Fibroblast of skin of right quadriceps (primary cell): Measurements from ENCODE around the gene SASH3.
"Not testable (repeated sequence)": the region's sequence is repeated elsewhere in the genome, so short reads cannot be mapped to it uniquely, and the experiment has no call there.

Experiments used
- DNase-seq: peaks from one replicate; pipeline ENCODE4 v3.0.0-alpha.2; 2013

SASH3 gene

DNA sequence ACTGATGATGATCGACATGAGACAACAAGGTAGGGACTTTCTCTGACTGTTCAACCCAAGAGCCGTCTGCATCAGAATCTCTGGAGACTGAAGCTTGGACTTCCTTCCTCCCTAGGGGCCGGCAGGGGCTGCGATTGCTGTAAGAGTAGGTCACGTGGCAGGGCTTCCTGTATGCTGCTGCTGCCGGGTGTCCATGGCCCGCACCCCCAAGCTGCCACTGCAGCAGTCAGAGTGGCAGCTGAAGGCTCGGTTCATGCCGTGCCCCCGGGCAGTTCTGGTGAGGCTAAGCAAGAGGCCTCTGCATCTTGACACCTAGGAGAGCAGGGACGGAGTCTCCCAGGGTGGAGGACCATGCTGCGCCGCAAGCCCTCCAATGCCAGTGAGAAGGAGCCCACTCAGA lies at the start of gene SASH3:
Gene SASH3 (plus strand): TSS at position 203 of the 400 bp plus-strand sequence. CDS start 149 bp downstream, at position 352.
- DNase-seq, result no peak

DNA sequence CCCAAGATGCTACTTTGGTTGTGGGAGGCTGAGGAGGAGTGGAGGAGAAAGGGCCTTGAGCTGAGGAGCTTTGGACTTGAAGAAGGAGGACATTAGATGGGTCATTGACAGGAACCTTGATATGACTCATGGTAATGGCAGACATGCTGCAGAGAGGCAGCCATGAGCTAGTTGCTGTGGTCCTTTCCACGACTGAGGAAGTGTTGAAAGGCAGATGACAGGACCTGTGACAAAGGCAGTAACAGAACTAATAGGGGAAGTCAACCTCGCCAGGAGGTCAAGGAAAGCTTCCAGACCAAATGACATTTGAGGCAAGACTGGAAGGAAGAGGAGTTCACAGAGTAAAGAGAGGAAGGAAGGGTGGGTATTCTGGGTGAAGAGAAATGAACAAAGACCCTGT lies 48.5 kb upstream of the SASH3 start:
- DNase-seq, result no peak

DNA sequence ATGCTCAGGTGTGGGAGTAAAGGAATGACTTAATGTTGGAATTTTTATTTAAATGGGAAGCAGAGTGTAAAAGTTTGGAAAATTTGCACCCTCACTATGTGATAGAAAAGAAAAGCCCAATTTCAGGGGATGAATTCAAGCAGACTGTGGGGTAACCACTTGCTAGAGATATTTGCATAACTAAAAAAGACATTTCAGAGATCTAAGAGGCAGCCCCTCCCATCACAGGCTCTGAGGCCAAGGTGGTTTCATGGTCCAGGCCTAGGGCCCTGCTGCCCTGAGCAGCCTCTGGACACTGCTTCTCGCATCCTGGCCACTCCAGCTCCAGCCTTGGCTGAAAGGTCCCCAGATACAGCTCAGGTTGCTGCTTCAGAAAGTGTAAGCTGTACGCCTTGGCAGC lies 46.9 kb upstream of the SASH3 start:
- no peak for DNase-seq

DNA sequence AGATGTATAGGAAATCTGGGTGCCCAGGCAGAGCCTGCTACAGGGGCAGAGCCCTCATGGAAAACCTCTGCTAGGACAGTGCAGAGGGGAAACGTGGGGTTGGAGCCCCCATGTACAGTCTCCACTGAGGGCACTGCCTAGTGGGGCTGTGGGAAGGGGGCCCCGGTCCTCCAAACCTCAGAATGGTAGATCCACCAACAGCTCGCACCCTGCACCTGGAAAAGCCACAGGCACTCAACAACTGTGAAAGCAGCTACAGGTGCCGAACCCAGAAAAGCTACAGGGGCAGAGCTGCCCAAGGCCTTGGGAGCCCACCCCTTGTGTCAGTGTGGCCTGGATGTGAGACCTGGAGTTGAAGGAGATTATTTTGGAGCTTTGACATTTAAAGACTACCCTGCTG lies 46.4 kb upstream of the SASH3 start:
- DNase-seq, result no peak

DNA sequence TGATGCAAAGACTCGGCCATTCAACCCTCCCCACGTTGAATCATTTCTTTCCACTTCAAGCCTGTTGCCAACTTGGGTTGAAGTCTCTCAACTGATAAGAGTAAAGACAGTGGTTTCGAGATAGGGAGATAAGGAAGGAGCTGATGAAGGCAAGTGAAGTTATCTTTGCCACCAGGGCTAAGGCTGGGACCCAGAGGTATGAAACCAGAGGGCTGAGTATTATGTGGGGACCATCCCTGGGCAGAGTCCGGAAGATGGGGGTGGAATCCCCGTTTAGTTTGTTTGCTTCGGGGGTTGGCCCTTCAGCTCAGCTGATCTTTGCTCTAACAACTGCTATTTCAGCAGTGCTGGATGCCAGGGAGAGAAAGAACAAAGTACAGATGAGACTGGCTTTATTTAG lies 43.3 kb upstream of the SASH3 start:
- no peak for DNase-seq

DNA sequence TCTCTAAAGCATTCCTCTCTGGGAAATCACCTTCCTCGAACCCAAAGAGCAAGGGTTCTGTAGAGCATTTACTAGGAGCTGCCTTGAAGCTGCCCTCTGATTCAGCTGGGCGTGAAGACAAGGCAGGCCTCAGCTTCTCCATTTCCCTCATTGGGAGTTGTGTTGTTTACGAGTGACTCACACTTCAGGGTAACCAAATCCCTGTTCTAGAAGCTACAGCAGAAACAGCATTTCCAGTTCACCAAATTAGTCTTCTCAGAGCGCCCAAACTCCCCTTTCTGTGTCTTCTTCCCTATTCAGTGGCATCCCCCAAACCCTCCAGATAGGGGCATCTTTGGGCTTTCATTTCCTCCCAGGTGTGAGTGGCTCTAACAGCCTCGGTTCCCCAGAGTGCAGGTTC lies 41.8 kb upstream of the SASH3 start:
- peak; percentile 50 for DNase-seq

DNA sequence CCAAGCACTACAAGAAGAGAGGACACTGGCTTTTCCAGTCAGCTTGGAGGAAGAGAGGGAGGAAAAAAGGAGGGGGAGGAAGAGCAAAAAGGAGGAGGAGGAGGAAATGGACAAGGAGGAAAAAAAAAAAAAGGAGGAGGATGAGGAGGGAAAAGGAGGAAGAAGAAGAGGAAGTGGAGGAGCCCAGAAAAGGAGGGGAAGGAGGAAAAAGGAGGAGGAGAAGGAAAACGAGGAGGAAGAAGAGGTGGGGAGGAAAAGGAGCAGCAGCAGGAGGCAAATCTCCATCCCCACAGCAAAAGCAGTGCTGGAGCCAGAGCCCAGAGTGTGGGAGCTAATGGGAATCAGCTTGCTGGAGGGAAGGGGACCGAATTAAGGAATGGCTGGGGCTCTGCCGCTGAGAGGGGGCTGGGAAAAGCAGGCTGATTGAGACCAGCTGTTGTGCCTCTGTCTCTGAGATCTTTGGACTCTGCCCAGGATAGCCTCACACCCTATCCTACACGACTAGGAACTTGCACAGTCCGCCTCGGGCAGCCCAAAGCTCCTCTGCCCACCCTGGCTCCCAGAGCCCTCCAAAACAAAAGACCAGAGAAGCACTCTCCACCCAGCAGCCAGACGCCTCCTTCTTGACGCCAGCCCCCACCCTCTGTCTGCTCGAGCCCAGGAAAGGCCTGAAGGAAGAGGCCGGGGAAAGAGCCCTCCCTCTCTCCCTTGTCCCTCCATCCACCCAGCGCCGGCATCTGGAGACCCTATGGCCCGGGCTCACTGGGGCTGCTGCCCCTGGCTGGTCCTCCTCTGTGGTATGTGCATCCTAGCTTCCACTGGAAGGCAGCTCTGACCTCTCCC lies 41.1 kb upstream of the SASH3 start, which contains the start of gene XPNPEP2:
Gene XPNPEP2 (plus strand): TSS at position 514 of the 843 bp plus-strand sequence. CDS start 235 bp downstream, at position 749.
- peak; percentile 73 for DNase-seq

DNA sequence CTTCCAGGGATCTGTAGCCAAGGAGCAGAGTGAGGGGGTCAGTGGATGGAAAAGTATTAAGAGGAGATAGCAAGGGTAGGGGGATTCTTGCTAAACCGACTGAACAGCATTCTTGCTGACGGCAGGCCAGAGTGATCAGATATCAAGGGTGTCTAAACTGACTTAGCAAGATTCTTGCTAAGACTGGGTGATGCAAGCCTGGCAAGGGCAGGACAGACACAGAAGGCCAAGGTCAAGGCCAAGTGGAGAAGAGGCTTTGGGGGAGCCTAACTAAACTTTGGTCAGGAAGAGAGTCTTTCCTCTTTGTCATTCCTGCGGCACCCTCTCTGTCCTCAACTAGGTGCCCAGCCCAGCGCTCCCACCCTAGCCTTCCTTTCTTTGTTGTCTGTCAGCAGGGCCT lies 40.2 kb upstream of the SASH3 start:
- no peak for DNase-seq

DNA sequence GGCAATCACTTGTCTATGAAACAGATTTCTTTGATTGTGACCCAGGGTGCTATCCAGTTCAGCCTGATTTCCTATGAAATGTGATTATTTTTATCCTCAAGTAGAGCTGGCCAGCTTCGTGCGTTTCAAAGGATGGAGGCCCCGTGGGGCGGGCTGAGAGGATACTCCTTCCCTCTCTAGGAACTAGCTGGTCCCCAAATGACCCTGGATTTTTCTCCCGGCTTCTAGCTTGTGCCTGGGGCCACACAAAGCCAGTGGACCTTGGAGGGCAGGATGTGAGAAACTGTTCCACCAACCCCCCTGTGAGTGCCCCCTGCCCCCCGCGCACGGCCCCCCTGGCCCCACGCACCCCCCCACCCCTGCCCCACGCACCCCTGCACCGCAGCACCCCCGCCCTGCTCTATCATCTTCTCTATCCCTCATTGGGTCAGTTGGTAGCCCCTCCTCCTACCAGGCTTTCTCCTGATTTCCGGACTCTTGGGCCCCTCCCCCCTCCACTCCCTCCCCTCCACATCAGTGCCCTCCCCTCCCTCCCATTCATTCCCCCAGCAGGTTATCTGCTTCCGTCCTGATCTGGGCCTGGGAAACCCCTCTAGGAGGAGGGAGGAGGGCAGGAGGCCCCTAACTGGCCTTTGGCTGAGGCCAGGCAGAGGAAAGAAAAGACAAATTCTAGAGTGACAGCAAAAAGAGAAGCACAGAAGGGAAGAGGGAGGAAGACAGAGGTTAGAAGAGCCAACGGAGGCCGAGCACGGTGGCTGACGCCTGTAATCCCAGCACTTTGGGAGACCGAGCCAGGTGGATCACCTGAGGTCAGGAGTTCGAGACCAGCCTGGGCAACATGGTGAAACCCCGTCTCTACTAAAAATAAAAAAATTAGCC lies 37.6 kb upstream of the SASH3 start:
- no peak for DNase-seq

DNA sequence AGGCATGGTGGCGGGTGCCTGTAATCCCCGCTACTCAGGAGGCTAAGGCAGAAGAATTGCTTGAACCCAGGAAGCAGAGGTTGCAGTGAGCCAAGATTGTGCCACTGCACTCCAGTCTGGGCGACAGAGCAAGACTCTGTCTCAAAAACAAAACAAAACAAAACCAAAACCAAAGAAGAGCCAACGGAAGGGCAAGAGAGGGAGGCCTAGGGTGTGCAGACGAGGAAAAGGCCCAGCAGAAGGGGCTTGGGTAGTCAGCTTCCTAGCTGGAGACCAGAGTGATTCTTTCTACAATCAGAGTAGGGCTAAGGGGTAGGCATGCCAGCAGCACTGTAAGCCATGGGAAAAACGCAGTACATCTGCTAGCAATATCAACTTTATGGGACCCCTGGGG lies 37.0 kb upstream of the SASH3 start:
- not testable (repeated sequence) for DNase-seq

DNA sequence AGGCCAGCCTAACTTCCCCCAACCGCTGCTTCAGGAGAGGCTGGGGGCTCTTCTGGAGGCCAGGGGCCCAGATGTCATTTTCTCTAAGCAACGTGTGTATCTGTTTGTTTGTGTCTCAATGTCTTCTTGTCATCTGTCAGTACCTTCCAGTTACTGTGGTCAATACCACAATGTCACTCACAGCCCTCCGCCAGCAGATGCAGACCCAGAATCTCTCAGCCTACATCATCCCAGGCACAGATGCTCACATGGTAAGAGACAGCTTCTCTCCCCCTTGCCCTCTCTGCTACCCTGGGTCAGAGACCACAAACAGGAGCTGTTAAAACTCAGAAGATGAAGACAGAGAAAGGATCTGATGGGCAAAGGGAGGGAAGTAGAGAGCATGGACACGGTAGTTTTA lies 35.9 kb upstream of the SASH3 start:
- no peak for DNase-seq

DNA sequence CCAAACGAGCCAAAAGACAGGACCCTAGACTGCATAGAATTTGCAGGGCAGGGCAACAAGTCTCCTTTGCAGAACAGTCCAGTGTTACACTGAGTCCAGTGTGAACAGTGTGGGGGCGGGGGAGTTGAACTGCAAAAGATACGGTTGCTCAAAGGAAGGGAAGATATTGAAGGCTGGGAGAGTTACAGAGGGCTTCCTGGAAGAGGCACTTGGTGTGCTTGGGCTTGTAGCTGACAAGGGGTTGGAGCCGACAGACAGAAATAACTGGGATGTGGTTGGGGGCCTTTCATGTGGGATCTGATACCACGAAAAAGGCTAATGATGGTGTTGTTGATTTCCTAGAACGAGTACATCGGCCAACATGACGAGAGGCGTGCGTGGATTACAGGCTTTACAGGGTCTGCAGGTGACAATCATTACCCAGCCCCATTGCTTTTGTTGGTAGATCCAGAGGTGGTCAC lies 34.9 kb upstream of the SASH3 start:
- no peak for DNase-seq

DNA sequence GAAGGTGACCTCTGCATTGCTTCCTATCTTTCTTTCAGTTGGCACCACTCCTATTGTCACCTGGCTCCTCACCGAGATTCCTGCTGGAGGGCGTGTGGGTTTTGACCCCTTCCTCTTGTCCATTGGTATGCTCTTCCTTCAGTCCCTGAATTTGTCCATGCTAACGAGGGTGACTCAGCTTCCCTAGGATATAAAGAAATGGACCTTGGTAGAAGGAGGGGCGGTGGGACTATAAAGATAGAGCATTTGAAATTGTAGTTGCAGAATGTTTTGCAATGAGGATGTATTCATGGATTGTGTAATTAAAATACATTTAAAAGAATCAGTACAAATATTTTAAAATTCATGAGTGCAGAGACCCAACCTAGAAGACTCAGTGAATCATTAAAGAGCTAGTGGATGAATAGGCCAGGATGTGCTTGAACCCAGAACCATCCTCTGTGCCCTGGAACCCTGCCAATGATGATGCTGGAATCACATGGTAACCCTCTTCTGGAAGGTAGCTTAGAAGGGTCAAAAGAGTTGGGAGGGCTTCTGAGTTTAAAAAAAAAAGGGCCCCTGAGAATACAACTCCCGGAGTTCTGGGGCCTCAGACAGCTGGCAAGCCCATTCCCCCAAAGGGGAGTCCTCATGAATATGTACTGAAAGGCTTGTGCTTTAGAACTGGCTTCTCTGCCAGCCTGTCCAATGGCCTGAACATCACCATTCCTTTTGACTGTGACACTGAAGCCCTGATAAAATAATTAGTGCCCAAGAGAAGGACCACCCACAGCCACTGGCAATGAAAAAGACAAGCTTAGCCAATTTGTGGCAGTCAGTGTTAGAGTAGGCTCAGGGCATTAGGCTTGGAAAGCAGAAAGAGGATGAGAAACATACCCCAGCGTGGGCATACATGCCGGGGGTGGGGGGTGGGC lies 32.9 kb upstream of the SASH3 start:
- no peak for DNase-seq

DNA sequence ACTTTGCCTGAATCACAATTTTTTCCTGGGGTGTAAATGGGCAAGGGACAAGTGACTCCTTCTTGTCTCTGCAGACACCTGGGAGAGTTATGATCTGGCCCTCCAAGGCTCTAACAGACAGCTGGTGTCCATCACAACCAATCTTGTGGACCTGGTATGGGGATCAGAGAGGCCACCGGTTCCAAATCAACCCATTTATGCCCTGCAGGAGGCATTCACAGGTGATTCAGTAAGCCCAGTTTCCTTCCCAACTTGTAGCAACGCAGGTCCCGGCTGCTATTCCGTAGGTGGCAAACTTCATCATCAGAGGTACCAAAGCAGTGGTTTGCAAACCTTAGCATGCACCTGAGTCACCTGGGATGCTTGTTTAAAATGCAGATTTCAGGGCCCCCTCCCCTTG lies 32.2 kb upstream of the SASH3 start:
- no peak for DNase-seq

DNA sequence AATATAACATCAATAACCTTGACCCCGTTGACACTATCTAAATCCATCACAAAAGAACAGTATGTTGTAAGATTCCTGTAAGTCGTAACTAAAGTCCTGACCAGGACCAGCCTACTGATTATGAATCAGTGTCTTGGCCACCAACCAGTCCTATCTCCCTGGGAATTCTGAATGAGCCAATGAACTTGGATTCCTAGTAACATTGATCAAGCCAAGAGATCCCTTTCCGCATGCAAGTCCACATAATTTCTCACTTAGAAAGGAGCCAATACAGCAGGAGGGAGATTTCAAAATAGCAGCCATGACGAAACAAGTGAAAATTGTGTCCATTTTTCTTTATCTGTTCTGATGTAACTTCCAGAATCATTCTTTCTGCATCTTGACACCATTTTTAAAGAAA lies 31.4 kb upstream of the SASH3 start:
- DNase-seq, result peak; percentile 69

DNA sequence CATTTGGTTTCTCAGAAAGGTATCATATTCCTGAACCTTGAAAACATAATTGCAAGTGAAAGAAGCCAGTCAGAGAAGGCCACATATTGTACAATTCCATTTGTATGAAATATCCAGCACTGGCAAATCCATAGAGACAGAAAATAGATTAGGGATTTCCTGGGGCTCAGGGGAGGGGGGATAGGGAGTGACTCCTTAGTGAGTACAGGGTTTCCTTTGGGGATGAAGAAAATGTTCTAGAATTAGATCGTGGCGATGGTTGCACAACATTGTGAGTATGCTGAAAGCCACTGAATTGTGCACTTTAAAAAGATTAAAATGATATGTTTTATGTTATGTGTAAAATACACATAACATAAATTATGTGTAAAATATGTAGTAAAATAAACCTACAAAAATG lies 30.7 kb upstream of the SASH3 start:
- peak; percentile 31 for DNase-seq

DNA sequence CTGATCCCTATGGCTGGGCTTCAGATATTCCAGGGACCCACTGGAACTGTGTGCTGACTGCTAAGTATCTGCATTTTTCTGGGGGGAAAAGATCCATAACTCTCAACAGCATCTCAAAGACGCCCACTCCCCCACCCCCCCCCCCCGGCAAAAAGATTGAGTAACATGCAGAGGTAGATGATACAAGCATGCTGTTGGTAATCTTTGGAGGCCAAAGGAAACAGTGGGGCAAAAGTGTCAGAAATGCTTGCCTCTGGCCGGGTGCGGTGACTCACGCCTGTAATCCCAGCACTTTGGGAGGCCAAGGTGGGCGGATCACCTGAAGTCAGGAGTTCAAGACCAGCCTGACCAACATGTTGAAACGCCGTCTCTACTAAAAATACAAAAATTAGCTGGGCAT lies 28.8 kb upstream of the SASH3 start:
- DNase-seq, result no peak

DNA sequence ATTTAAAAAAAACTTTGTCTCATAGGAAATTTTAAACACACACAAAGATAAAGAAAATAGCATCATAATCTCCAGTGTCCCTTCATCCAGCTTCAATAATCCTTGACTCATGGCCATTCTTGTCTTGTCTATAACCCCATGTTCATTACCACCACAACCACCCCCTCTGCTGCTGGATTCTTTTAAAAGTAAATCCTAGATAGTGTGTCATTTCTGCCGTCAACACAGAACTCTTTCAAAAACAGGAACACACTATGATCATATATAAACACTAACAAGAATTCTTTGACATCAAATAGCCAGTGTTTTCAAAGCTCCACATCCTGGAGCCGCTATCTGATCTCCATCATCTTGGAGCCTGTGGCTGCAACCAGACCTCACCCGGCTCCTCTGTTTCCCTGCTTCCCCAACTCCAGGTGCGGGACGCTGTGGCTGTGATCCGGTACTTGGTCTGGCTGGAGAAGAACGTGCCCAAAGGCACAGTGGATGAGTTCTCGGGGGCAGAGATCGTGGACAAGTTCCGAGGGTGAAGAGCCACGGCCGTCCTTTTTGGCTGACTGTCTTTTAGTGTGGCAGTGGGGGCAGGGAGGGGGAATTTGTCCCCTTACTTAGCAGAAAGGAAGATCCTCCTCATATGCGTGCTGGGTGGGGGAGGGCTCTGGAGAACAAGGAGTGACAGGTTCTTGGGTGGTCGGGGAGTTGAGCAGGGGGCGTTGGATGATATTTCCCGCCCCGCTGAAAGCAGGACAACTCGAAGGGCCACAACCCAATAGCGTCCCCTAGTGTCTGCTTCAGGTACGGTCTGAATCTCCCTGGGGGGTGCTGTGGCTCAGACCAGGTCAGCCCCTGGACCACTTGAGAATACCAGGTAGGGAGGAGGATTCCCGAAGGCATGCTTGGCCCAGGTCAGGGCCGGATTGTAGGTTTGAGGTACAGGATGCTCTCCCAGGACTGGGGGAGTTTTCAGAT lies 25.4 kb upstream of the SASH3 start:
- no peak for DNase-seq

DNA sequence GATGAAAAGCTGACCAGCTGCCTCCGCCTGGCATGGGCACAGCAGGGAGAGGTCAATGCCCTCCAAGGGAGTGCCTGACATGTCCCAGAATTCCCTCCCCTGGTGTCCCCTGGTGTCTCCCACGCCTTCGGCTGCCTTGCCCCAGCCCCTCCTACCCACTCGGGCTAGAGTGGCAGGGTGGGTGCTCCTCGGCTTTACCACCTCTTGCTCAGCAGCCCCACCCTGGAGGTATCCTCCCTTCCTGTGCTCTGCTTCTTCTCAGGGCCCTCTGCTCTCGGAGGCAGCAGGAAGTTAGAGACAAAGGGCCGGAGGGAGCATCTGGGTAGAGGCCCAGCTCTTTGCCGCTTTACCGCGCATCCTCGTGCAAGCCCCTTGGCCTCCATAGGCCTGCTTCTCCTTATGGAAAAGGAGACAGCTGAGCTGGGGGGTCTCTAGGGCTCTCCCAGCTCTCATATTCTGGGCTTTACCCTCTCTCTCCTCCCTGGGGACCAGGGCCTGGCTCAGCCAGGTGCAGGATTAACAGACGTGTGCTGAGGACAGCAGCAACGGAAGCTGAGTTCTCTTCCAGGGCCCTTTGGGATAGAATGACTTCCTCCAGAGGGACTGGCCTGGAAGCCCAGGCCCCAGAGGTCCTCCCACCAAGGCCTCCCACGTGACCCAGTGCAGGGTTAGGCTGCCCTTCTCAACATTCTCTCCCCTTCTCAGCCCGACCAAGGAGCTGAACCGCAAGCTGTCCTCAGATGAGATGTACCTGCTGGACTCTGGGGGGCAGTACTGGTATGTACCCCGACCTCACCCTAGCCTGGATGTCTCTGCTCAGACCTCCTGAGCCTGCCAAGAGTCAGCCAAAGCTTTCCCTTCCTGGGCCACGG lies 23.7 kb upstream of the SASH3 start:
- no peak for DNase-seq

DNA sequence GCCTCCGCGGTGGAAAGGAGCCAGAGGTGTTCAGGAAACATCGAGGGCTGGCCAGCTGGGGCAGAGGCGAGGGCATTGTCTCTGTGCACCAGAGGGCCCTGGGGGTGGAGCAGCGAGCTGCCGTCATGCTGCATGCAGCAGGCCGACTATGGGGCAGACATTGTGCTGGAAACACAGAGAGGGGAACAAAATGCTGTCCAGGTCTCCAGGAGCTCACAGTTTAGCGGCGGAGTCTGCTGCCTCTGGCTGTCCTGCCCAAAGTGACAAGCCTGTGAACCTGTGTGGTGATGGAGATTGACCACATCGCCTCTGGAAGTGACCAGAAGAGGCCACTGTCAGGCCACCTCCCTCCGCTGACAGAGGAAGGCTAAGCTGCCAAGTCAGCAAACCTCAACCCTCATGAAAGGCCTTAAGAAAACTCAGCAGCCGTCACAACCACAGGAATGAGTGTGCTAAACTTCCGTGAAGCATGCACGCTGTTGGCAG lies 20.1 kb upstream of the SASH3 start:
- peak; percentile 71 for DNase-seq
